ENCODE data around the gene LENEP.

Gene LENEP

GRCh38 chr1:155010211-155010918, 17.0 kb downstream of the LENEP start:
- no peak for DNase-seq (ENCODE audit: low read depth in 1 of 2, low spot score in 1 of 2)

GRCh38 chr1:155011004-155011416, 17.6 kb downstream of the LENEP start:
- DNase-seq (ENCODE audit: low read depth in 1 of 2, low spot score in 1 of 2): no peak

GRCh38 chr1:155011437-155012025, 18.1 kb downstream of the LENEP start:
- DNase-seq (ENCODE audit: low read depth in 1 of 2, low spot score in 1 of 2): no peak

GRCh38 chr1:155012026-155012546, 18.7 kb downstream of the LENEP start:
- no peak for DNase-seq (ENCODE audit: low read depth in 1 of 2, low spot score in 1 of 2)

DNA sequence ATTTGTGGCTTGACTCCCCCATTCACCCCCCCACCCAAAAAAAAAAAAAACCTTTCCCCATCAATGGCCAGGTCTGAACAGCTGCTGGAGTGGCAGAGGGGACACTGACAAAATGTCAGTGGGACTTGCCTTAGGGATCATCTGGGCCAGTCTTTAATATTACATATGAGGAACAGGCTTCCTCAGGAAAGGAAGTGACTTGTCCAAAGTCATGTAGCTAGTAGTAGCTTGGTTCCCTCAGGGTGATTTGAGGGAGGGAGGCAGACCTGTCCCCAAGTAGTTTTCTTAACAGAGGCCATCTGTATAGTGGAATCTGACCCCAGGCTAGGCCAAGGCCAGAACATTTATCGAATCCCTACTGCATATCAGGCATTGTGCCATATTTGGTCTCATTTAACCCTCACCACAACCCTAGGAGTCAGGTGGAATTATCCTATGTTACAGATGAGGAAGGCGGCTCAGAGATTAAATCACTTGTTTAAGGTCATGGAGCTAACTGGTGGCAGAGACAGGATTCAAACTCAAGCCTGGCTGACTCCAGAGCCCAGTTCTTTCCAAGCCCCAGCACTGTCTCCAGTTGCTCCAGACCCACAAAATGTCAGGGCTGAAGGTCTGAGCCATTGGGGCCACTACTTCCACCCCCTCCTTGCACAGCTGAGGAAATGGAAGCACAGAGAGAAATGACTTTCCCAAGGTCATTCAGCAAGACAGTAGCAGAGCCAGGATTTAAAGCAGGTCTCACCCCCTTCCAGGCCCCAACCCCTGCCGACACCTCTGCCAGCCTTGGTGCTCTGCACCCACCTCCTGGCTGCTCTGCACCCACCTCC, 19.6 kb downstream of the LENEP start:
- DNase-seq (ENCODE audit: low read depth in 1 of 2, low spot score in 1 of 2): no peak

GRCh38 chr1:155013632-155014031, 20.2 kb downstream of the LENEP start:
- peak in 1 of 2 donors; percentile 33 for DNase-seq (ENCODE audit: low read depth in 1 of 2, low spot score in 1 of 2)

- DNase-seq (ENCODE audit: low read depth in 1 of 2, low spot score in 1 of 2): no peak
Observed at GRCh38 chr1:155014709-155015508, 21.5 kb downstream of the LENEP start.

DNA sequence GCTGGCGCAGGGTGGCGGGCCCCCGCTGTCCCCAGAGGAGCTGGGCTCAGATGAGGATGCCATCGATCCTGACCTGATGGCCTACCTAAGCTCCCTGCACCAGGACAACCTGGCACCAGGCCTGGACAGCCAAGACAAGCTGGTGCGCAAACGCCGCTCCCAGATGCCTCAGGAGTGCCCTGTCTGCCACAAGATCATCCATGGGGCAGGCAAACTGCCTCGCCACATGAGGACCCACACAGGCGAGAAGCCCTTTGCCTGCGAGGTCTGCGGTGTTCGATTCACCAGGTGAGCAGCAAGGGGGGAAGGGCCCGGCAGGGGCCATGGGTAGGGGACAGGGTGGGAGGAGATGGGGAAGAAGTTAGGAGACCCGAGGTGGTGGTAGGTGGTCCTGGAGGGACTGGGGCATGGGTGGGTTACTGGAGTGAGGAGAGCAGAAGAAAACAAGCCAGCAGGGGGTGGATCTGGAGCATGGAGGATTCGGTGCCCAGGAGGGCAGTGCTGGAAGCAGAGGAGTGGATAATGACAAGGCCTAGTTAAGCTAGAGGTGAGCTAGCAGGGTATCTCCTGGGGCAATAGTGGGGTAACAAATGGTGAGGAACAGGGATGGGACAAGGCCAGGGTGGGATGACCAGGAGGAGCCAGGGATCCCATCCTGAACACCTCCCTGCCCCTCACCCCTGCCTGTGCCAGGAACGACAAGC, 22.3 kb downstream of the LENEP start:
- DNase-seq (ENCODE audit: low read depth in 1 of 2, low spot score in 1 of 2): no peak

DNA sequence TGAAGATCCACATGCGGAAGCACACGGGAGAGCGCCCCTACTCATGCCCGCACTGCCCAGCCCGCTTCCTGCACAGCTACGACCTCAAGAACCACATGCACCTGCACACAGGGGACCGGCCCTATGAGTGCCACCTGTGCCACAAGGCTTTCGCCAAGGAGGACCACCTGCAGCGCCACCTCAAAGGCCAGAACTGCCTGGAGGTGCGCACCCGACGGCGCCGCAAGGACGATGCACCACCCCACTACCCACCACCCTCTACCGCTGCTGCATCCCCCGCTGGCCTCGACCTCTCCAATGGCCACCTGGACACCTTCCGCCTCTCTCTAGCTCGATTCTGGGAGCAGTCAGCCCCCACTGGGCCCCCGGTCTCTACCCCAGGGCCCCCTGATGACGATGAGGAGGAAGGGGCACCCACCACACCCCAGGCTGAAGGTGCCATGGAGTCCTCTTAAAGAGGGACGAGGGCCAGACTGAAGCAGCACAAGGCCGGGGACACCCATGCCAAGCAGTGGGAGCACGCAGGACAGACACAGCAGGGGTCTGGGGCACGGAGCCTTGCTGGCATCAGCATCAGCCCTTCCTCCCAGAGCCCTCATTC, 22.9 kb downstream of the LENEP start:
- no peak for DNase-seq (ENCODE audit: low read depth in 1 of 2, low spot score in 1 of 2)

GRCh38 chr1:155017041-155017945, 23.9 kb downstream of the LENEP start:
- peak; percentile 82 to 92 for DNase-seq (ENCODE audit: low read depth in 1 of 2, low spot score in 1 of 2)

GRCh38 chr1:155017946-155018316, 24.5 kb downstream of the LENEP start:
- DNase-seq (ENCODE audit: low read depth in 1 of 2, low spot score in 1 of 2): no peak

GRCh38 chr1:155018617-155019348, 25.4 kb downstream of the LENEP start:
- no peak for DNase-seq (ENCODE audit: low read depth in 1 of 2, low spot score in 1 of 2)

GRCh38 chr1:155019377-155020245, 26.2 kb downstream of the LENEP start:
- no peak for DNase-seq (ENCODE audit: low read depth in 1 of 2, low spot score in 1 of 2)

DNA sequence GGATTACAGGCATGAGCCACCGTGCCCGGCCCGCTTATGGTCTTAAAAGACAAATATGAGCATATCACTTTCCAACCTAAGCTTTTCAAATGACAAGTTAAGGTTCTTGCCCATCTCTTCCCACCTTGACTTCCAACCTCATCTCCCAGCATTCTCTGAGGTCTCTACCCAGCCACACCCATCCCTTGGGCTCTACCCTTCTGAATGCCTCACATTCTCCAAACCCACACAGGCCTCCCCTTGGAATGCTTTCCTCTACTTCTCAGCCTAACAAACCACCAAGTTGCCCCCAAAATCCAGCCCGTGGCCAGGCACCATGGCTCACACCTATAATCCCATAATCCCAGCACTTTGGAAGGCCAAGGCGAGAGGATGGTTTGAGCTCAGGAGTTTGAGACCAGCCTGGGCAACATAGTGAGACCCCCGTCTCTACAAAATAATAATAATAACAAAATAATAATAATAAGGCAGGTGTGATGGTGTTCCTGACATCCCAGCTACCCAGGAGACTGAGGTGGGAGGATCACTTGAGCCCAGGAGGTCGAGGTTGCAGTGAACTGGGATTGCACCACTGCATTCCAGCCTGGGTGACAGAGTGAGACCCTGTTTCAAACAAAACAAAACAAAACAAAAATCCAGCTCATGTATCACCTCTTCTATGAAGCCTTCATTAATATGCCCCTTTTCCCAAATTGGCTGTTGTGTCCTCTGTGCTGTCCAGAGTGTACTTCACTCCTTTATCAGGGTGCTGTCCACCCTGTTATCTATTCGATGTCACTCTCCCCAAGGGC, 28.9 kb downstream of the LENEP start:
- DNase-seq (ENCODE audit: low read depth in 1 of 2, low spot score in 1 of 2): no peak

- DNase-seq (ENCODE audit: low read depth in 1 of 2, low spot score in 1 of 2): no peak
Observed at GRCh38 chr1:155022927-155023236, 29.5 kb downstream of the LENEP start.

- DNase-seq (ENCODE audit: low read depth in 1 of 2, low spot score in 1 of 2): no peak
Observed at GRCh38 chr1:155023627-155024026, 30.2 kb downstream of the LENEP start.

DNA sequence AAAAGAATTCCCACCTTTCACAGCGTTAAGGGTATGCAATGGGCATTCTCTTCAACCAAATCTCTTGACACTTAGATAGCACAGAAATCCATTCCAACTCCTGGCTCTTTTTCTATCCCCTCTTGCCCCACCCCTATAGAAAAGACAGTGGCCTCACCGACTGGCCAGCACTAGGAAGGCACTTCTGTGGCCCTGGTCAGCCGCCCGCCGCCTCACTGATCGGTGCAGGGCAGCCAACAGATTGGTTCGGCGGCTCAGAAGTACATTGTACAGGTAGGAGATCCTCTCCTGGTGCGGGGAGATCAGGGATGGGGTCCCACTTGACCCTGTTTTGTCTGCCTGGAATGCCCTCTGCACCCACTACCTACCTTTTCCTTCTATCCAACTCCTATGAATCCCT, 30.9 kb downstream of the LENEP start:
- DNase-seq (ENCODE audit: low read depth in 1 of 2, low spot score in 1 of 2): no peak
